Measurements from ENCODE around the gene ASCC2. TPM values are rescaled to one million over a fixed set of nuclear protein-coding genes. Genes with fewer than 3 reads are reported as not detected.

ASCC2 gene, protein sequence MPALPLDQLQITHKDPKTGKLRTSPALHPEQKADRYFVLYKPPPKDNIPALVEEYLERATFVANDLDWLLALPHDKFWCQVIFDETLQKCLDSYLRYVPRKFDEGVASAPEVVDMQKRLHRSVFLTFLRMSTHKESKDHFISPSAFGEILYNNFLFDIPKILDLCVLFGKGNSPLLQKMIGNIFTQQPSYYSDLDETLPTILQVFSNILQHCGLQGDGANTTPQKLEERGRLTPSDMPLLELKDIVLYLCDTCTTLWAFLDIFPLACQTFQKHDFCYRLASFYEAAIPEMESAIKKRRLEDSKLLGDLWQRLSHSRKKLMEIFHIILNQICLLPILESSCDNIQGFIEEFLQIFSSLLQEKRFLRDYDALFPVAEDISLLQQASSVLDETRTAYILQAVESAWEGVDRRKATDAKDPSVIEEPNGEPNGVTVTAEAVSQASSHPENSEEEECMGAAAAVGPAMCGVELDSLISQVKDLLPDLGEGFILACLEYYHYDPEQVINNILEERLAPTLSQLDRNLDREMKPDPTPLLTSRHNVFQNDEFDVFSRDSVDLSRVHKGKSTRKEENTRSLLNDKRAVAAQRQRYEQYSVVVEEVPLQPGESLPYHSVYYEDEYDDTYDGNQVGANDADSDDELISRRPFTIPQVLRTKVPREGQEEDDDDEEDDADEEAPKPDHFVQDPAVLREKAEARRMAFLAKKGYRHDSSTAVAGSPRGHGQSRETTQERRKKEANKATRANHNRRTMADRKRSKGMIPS
- 29.6 and 31.3 TPM in 2 replicates for total RNA-seq

GRCh38 chr22:29837741-29838598 is at the start of gene ASCC2:
ASCC2 (minus strand) TSS chr22:29838274; CDS start chr22:29832325, 5,949 bp downstream.

GRCh38 chr22:29883045-29883774 is 45.1 kb upstream of the ASCC2 start, which contains the start of gene MTMR3:
MTMR3 (plus strand) TSS chr22:29883174; CDS start chr22:29971060, 87,886 bp downstream.

GRCh38 chr22:29767171-29768051 is 70.7 kb downstream of the ASCC2 start, which contains the start of gene UQCR10:
UQCR10 (plus strand) TSS chr22:29767369; CDS start chr22:29767399, 30 bp downstream.

GRCh38 chr22:29766632-29767170 is 71.4 kb downstream of the ASCC2 start, which contains the start of gene ZMAT5:
ZMAT5 (minus strand) TSS chr22:29767007; CDS start chr22:29748544, 18,463 bp downstream.

Other genes starting within 250 kb of the ASCC2 start
- gene NF2, start 234.6 kb downstream of the ASCC2 start, total RNA-seq = 68.2 and 72.8 TPM in 2 replicates
- gene CABP7, start 118.3 kb downstream of the ASCC2 start, total RNA-seq = 0.17 TPM in 1 of 2 replicates, not detected in the other
- gene ZMAT5, start 71.3 kb downstream of the ASCC2 start, total RNA-seq = 36.5 and 44.4 TPM in 2 replicates
- gene UQCR10, start 70.9 kb downstream of the ASCC2 start, total RNA-seq = 120 and 142 TPM in 2 replicates
- 8.8 and 9.1 TPM in 2 replicates for gene MTMR3, start 44.9 kb upstream of the ASCC2 start, total RNA-seq
- gene HORMAD2, start 242.2 kb upstream of the ASCC2 start, total RNA-seq = not detected in 2 replicates